ENCODE measurements around the gene MDFIC.

DNA sequence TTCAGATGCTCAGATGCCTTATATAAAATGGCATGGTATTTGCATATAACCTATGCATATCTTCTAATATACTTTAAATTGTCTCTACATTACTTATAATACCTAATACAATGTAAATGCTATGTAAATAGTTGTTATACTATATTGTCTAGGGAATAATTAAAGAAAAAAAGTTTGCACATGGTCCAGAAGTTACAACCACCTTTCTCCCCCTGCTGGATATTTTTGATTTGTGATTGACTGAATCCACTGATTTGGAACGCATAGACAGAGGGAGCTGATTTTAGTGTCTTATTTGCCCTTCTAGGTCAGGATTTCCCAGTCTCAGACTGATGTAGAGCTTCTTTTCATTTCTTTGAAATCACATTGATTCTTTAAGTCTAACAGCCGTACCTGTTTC lies 31.8 kb downstream of the MDFIC start:
- TF ChIP-seq POLR2A (IDR thresholded peaks at IDR 0.05; ENCODE audit: low read length) (no peak), GATA1 (IDR thresholded peaks at IDR 0.05; ENCODE audit: low read depth, low read length) (no peak)
